Activated CD8-positive, alpha-beta memory T cell treated with anti-CD3 and anti-CD28 coated beads for 36 hours (primary cell): ENCODE data around the gene LIPT1. TPM values are rescaled to one million over a fixed set of nuclear protein-coding genes. Genes with fewer than 3 reads are reported as not detected.

Experiments used
- total RNA-seq, 2 experiments: library from RNA; stranded (reverse); gene quantifications; one replicate each; pipeline ENCODE4 v1.2.3, GENCODE V29; 2021

The LIPT1 gene
- total RNA-seq, 2 experiments from 2014 or later = 4.3 TPM

Other genes starting within 250 kb of the LIPT1 start
- under 1 TPM; 0.04 to 0.15 TPM for gene CRACDL, start 218.7 kb upstream of the LIPT1 start, total RNA-seq
- gene C2orf15, start 13.3 kb upstream of the LIPT1 start, total RNA-seq = under 1 TPM; 0.80 to 0.82 TPM
- gene TSGA10, start within 50 bp of the LIPT1 start, total RNA-seq = 1 to 10 TPM; 4.7 to 7.1 TPM
- gene MITD1, start 26.1 kb downstream of the LIPT1 start, total RNA-seq = 10 to 100 TPM; 51.2 to 52.7 TPM
- gene MRPL30, start 26.2 kb downstream of the LIPT1 start, total RNA-seq = 10 to 100 TPM; 30.5 to 31.6 TPM
- not detected for gene LYG2, start 100.7 kb downstream of the LIPT1 start, total RNA-seq
- gene LYG1, start 146.2 kb downstream of the LIPT1 start, total RNA-seq = under 1 TPM; 0.78 to 0.86 TPM
- gene TXNDC9, start 181.4 kb downstream of the LIPT1 start, total RNA-seq = 10 to 100 TPM; 32.0 to 32.4 TPM
- 10 to 100 TPM; 94.3 to 96.3 TPM for gene EIF5B, start 182.4 kb downstream of the LIPT1 start, total RNA-seq